ENCODE results near the gene CITED1.

The CITED1 gene

DNA sequence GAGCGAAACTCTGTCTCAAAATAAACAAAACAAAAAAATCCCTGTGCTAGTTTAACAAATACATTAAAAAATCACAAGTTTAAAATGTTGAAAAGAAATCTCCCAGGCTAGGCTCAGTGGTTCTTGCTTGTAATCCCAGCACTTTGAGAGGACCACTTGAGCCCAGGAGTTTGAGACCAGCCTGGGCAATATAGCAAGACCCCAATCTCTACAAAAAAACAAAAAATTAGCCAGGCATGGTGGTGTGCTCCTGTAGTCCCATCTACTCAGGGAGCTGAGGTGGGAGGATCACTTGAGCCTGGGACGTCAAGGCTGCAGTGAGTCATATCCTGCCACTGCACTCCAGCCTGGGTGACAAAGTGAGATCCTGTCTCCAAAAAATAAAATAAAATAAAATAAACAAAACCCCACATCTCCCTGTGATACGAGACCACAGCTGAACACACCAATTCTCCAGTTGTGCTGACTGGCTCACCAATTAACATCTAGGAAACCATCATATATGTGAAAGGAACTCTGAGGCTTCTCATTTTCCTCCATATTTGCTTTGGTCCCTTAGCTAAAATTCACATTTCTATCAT is 36.0 kb downstream of the CITED1 start:
- peak; percentile 13 for DNase-seq

DNA sequence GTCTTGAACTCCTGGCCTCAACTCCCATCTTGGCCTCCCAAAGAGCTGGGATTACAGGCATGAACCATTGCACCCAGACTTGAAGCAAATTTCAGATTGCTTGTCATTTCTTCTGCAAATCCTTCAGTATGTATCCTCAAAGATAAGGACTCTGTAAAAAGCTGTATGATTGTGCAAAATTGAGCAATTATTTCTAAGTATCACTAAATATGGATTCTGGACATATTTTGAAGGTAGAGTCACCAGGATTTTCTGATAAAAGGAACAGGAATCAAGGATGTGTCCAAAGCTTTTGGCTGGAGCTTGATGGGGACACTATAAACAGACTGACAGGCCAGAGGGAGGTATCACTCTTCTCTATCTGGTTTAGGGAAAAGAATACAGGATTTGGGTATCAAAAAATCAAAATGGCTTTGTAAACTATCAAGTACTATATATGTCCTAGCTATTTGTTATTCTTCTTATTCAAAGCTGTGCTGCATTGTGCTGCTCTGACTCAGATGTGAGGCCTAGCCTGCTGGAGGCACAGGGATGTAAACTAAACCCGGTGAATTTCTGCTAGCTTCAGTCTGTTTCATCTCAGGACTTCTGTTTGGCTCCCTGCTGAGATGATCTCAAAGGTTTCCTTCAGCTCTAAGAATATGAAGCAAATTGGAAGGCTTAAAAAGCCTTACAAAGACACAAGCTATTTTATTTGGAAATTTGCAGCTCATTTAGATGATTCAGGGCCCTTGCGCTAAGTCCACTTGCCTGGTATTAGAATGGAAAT is 36.9 kb downstream of the CITED1 start:
- no peak for DNase-seq

DNA sequence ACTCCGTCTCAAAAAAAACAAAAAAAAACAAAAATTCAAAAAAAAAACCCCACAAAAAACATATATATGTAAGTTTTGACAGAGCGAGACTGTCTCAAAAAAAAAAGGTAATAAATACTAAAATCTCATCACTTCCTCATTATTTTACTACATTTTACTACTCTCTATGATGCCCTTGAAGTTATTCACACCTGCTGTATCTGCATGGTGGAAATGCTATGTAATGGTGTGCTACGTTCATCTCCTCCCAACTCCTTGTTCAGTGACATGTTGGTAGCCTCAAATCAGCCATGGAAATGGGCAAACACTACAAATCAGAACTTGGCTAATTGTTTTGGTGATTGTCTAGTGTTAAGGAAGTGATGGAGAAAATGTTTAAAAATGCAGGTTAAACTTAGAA is 40.5 kb downstream of the CITED1 start:
- DNase-seq = no peak

DNA sequence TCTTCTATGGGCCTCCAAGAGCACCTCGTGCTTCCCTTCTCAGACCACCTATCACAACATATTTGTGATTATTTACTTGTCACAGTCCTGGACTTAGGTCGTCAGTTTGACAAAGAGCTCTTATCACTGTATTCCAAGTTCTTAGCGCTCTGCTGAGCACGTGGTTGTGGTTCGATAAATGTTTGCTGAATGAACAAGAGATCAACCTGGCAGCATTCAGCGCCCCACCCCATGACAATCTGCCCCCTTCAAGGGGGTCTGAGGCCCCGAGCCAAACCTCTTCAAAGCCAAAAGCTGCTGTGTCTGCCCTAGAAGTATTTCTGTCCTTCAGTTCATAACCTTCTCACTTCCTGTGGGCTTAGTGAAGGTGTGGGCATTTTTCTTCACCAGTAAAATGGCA is 43.6 kb downstream of the CITED1 start:
- DNase-seq = no peak

DNA sequence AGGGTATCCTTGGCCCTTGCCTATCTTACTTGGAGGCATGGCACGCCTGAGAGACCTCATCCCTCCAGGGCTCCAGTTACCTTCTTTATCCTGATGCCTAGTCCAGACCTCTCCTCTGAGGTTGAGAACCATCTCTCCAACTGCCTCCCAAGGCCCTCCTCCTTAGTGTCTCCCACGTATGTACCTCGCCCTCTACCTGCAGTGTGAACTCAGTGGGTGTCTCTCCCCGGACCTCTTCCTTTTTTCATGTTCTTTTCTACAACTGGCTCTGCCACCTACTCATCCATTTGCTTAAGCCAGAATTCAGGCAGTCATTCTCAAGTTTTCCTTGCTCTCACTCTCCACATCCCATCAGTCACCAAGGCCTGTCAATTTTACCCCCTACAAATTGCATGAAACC is 45.3 kb downstream of the CITED1 start:
- no peak for DNase-seq

DNA sequence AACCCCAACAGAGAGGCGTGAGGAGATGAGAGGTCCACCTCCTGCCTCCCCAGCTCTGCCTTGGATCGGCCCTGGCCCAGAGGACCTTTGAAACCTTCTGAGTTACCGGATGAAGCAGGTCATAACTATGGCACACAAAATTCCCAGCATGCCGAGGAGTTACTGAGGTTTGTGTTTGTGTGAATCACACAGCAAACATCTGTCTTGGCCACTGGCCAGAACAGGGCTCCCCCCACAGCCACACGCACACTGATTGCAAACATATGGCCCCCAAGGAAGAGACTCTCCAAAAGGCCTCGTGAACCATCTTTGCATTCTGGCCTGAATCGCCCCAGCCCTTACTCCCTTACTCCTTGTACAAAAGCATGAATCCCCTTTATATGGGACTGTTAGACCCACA is 47.5 kb downstream of the CITED1 start:
- no peak for DNase-seq

DNA sequence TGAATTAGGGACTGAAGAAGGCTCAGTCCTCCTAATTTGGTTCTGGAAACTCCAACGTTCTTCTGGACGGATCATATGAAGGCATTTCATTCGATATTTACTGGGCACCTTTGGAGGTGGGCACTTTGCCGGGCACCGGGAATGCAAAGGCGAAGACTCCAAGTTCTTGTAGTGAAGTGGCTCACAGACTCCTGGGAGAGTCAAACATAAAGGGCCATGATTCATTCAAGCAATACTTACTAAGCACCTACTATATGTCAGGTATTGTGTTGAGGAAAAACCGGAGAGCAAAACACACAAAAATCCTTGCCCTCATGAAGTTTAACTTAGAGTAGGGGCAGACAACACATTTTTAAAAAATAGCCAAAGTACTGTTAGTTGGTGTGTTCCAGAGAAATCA is 49.9 kb downstream of the CITED1 start:
- no peak for DNase-seq

DNA sequence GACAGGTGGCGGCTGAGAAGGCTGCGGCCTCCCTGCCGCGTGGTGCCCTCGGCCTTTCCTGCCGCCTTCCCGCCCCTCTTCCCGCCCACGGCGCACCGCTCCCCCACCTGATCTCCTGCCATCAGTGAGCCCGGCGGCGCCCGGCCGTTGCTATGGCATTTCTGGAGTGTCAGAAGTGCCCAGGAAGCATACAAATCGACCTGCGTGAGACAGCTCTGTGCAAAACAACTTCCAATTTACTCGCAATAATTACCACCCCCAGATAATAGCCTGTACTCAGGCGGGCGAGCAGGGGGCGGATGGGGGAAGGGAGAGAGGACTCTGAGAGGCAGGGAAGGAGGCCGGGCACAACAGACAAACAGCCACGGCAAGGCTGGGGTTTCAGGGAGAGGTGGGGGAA is 50.3 kb downstream of the CITED1 start:
- no peak for DNase-seq

DNA sequence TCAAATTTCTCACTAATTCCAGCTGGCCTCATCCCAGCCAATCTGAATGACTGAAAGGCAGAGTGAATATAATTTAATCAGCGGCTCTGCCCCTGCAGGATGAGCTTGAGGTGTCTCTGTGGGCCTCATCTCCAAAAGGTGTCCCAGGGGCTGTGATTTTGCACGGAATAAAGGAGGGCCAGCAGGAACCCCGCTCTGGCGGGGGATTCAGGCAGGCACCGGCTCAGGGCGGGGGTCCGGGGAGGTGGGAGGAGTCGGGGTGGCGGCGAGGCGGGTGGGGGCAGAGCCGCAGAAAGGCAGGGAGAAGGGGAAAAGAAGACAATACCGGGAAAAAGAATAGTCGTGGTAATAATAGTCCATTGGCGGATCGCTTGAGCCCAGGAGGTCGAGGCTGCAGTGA is 50.9 kb downstream of the CITED1 start:
- no peak for DNase-seq

DNA sequence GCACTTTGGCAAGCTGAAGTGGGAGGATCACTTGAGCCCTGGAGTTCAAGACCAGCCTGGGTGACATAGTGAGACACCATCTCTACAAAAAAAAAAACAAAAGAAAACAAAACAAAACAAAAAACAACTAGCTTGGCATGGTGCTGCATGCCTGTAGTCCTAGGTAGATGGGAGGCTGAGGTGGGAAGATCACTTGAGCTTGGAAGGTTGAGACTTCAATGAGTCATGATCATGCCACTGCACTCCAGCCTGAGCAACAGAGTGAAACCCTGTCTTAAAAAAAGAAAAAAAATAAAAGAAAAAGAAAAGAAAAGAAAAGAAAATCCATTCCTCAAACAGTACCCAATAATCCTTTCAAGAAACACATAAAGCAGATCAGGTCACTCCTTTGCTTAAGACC is 52.0 kb downstream of the CITED1 start:
- no peak for DNase-seq
